ENCODE measurements around the gene NACA2. TPM values are rescaled to one million over a fixed set of nuclear protein-coding genes. Genes with fewer than 3 reads are reported as not detected.

NACA2 gene
- total and polyA plus RNA-seq, 2 of the 13 experiments (the other 11 are each of a cell fraction or from before 2014, with no cell fraction given) = 0.21 TPM; not detected in 1

- no peaks in the 10 kb centered on the region for H4K20me1 ChIP-seq (ENCODE audit: insufficient read depth, low read length)
- H3K9ac ChIP-seq (ENCODE audit: insufficient read depth, low read depth, low read length) = no peak overlapping the region
- H3K27me3 ChIP-seq (ENCODE audit: control insufficient read depth in 1 of 2, insufficient read depth in 2 of 2, low read length in 2 of 2) = no peaks in the 10 kb centered on the region
- POLR2A ChIA-PET = interaction anchor here (1.3 kb wide), 1 partner anchor 170 kb away, joined by 7 read pairs; no protein-coding TSS in a partner anchor
- H3K4me3 ChIP-seq (replicated peaks in 1 of 3; ENCODE audit: insufficient read depth in 1 of 3, low read depth in 2 of 3, low read length in 3 of 3) = no peak overlapping the region
- H3K4me2 ChIP-seq (ENCODE audit: low read depth, low read length) = no peak overlapping the region
- H3K27ac ChIP-seq (ENCODE audit: extremely low read length, insufficient read depth, low read length) = no peak overlapping the region
- peak; percentile 74 for DNase-seq (ENCODE audit: low spot score)
- intact Hi-C loops (cut with micrococcal nuclease; ENCODE audit: unreplicated experiment) (loop anchor here (10.0 kb wide), 1 partner anchor 608 kb away; no protein-coding TSS in a partner anchor), in situ Hi-C loops (cut with HindIII; ENCODE audit: extremely low pct_ligation_motif_present, low pct_unique_long_range_greater_than_20kb) (loop anchor here (5.0 kb wide), 1 partner anchor 171 kb away; no protein-coding TSS in a partner anchor)
- CTCF ChIA-PET (ENCODE audit: low intra/inter-chr PET ratio, low total read pairs) = interaction anchor here (0.7 to 3.9 kb wide), 6 partner anchors 32 to 612 kb away, joined by 3 to 30 read pairs (median 4); no protein-coding TSS in a partner anchor
- ATAC-seq = peak; percentile 56
- WGBS (ENCODE audit: low lambda C conversion rate) = 53% methylated on average over 3 of the region's 3 CpGs
- no peaks in the 10 kb centered on the region for H3K79me2 ChIP-seq (ENCODE audit: insufficient read depth, low read length)
- no TSS peak for BruUV-seq (replicated peaks)
- H3K9me3 ChIP-seq (ENCODE audit: low read length) = no peaks in the 10 kb centered on the region
- H2AFZ ChIP-seq (ENCODE audit: low read length) = no peak overlapping the region
- no peaks in the 10 kb centered on the region for H3K36me3 ChIP-seq (replicated peaks in 1 of 2; ENCODE audit: control insufficient read depth in 1 of 2, insufficient read depth in 2 of 2, low read length in 2 of 2)
- peaks cover 53% of the 10 kb centered on the region for H3K4me1 ChIP-seq (ENCODE audit: insufficient read depth, low read length)
- peak; percentile 40 for FAIRE-seq
- TF ChIP-seq ATF1 (CRISPR knock-in tag; IDR thresholded peaks at IDR 0.05) = 0 out of 2 replicates have a peak, but pooled peaks have one; percentile 12
- TF ChIP-seq ATF7 (IDR thresholded peaks at IDR 0.05) = peak; percentile 98
- no peak for TF ChIP-seq ATF7 (CRISPR knock-in tag; IDR thresholded peaks at IDR 0.05)
- no peak for TF ChIP-seq ZBTB38 (CRISPR knock-in tag; IDR thresholded peaks at IDR 0.05)
- TF ChIP-seq NR2C2 (CRISPR knock-in tag; IDR thresholded peaks at IDR 0.05; ENCODE audit: borderline replicate concordance) = no peak
- TF ChIP-seq ATF2 (CRISPR knock-in tag; IDR thresholded peaks at IDR 0.05) = peak; percentile 91
- no peak for TF ChIP-seq RXRB (CRISPR knock-in tag; IDR thresholded peaks at IDR 0.05; ENCODE audit: borderline replicate concordance)
- TF ChIP-seq GTF3A (CRISPR knock-in tag; conservative IDR thresholded peaks at IDR 0.05) = no peak
- no peak for TF ChIP-seq ZNF12 (CRISPR knock-in tag; IDR thresholded peaks at IDR 0.05)
- TF ChIP-seq CENPT (CRISPR knock-in tag; IDR thresholded peaks at IDR 0.05; ENCODE audit: low read depth) = no peak
- no peak for TF ChIP-seq AGO1 (IDR thresholded peaks at IDR 0.05; ENCODE audit: low read depth, low read length, poor library complexity, severe bottlenecking)
- TF ChIP-seq ZNF430 (CRISPR knock-in tag; IDR thresholded peaks at IDR 0.05) = no peak
- 0 out of 2 replicates have a peak, but pooled peaks have one; percentile 25 for TF ChIP-seq THYN1 (CRISPR knock-in tag; IDR thresholded peaks at IDR 0.05; ENCODE audit: borderline replicate concordance, low read depth)
- no peak for TF ChIP-seq ZSCAN9 (CRISPR knock-in tag; IDR thresholded peaks at IDR 0.05; ENCODE audit: borderline replicate concordance)
- TF ChIP-seq SMC3 (IDR thresholded peaks at IDR 0.05; ENCODE audit: low read length) = peak; percentile 55; the same call in 1 of the 2 replicates
- TF ChIP-seq POLR2A (IDR thresholded peaks at IDR 0.05; ENCODE audit: insufficient read depth in 1 of 2, low read depth in 2 of 2, low read length in 2 of 2) = no peak
- TF ChIP-seq ZNF605 (CRISPR knock-in tag; IDR thresholded peaks at IDR 0.05) = no peak
- TF ChIP-seq TIGD3 (CRISPR knock-in tag; IDR thresholded peaks at IDR 0.05; ENCODE audit: borderline replicate concordance) = no peak
- TF ChIP-seq GATAD2A (CRISPR knock-in tag; IDR thresholded peaks at IDR 0.05) = peak; percentile 19; the same call in 1 of the 2 replicates
- TF ChIP-seq CEBPG (CRISPR knock-in tag; IDR thresholded peaks at IDR 0.05) = 0 out of 2 replicates have a peak, but pooled peaks have one; percentile 8
- no peak for TF ChIP-seq ZEB1 (IDR thresholded peaks at IDR 0.05; ENCODE audit: insufficient replicate concordance, low read depth)
- TF ChIP-seq ZC3H4 (CRISPR knock-in tag; IDR thresholded peaks at IDR 0.05; ENCODE audit: borderline replicate concordance) = no peak
- peak; percentile 51 for TF ChIP-seq STAG1 (CRISPR knock-in tag; IDR thresholded peaks at IDR 0.05)
- no peak for TF ChIP-seq CCAR2 (optimal IDR thresholded peaks at IDR 0.05; ENCODE audit: low read depth, low read length)
- TF ChIP-seq SAP130 (CRISPR knock-in tag; IDR thresholded peaks at IDR 0.05; ENCODE audit: low read depth) = 0 out of 2 replicates have a peak, but pooled peaks have one; percentile 12
- no peak for TF ChIP-seq TOE1 (CRISPR knock-in tag; IDR thresholded peaks at IDR 0.05)
- no peak for TF ChIP-seq ZNF235 (CRISPR knock-in tag; IDR thresholded peaks at IDR 0.05; ENCODE audit: borderline replicate concordance)
Measured at GRCh38 chr17:61583242-61583641, 7.8 kb downstream of the NACA2 start.

Data from HepG2 (cell line).